ENCODE data around the gene INAFM2.

- no peak for TF ChIP-seq POLR2A (IDR thresholded peaks at IDR 0.05; ENCODE audit: low read length)
- TF ChIP-seq GATA1 (IDR thresholded peaks at IDR 0.05; ENCODE audit: low read depth, low read length): no peak
Measured at GRCh38 chr15:40314723-40315276, 8.7 kb upstream of the INAFM2 start.
